RWPE2 (cell line): Measurements from ENCODE around the gene MRPL19.

Experiments
- ATAC-seq: fragments of 200-7000 bp; cut with Tn5 transposase; 3 replicates; pipeline ENCODE4 v1.9.1; 2021; ENCODE audit warnings: low read depth
- DNase-seq: peaks from one replicate; pipeline ENCODE4 v3.0.0-alpha.2; 2020; ENCODE audit warnings: low spot score
- H3K27ac ChIP-seq: fragments of 450-650 bp; 2 replicates; pipeline ENCODE4 v1.5.1; 2017; ENCODE audit warnings: mild to moderate bottlenecking; ENCODE audit not compliant: poor library complexity, severe bottlenecking
- H3K27me3 ChIP-seq: fragments of 250-450 bp; sonication (Bioruptor Pico); 2 replicates; pipeline ENCODE4 v1.5.1; 2021; ENCODE audit warnings: mild to moderate bottlenecking, moderate library complexity; ENCODE audit not compliant: insufficient read depth, poor library complexity, severe bottlenecking
- H3K36me3 ChIP-seq: fragments of 250-450 bp; sonication (Bioruptor Pico); 2 replicates; pipeline ENCODE4 v1.5.1; 2020; ENCODE audit warnings: low read depth, mild to moderate bottlenecking, moderate library complexity
- H3K4me1 ChIP-seq: fragments of 250-450 bp; sonication (Bioruptor Pico); 2 replicates; pipeline ENCODE4 v1.5.1; 2021; ENCODE audit warnings: mild to moderate bottlenecking, moderate library complexity; ENCODE audit not compliant: insufficient read depth, poor library complexity, severe bottlenecking
- H3K4me3 ChIP-seq: fragments of 250-450 bp; sonication (Bioruptor Pico); 2 replicates; pipeline ENCODE4 v1.5.1; 2021; ENCODE audit warnings: mild to moderate bottlenecking, moderate library complexity; ENCODE audit not compliant: severe bottlenecking
- H3K9me3 ChIP-seq: fragments of 250-450 bp; sonication (Bioruptor Pico); 2 replicates; pipeline ENCODE4 v1.5.1; 2021; ENCODE audit warnings: mild to moderate bottlenecking, moderate library complexity; ENCODE audit not compliant: severe bottlenecking
- CTCF ChIP-seq: fragments of 450-650 bp; IDR thresholded peaks from one replicate; pipeline ENCODE4 v1.5.1; 2017; ENCODE audit warnings: mild to moderate bottlenecking, moderate library complexity; ENCODE audit not compliant: poor library complexity, severe bottlenecking

The MRPL19 gene

GRCh38 chr2:75641587-75641986 lies 5.0 kb upstream of the MRPL19 start:
- no peak for ATAC-seq
- Histone ChIP-seq H3K4me3 (no peak overlapping the region), H3K36me3 (no peaks in the 10 kb centered on the region), H3K4me1 (peaks cover 3% of the 10 kb centered on the region), H3K27me3 (no peaks in the 10 kb centered on the region), H3K9me3 (no peaks in the 10 kb centered on the region), H3K27ac (no peak overlapping the region)
- no peak for DNase-seq
- TF ChIP-seq CTCF, result no peak

- Histone ChIP-seq H3K27me3 (no peaks in the 10 kb centered on the region), H3K27ac (no peak overlapping the region), H3K9me3 (no peaks in the 10 kb centered on the region), H3K4me1 (peaks cover 3% of the 10 kb centered on the region), H3K36me3 (peaks cover 13% of the 10 kb centered on the region), H3K4me3 (no peak overlapping the region)
- ATAC-seq (no peak), DNase-seq (no peak)
- no peak for TF ChIP-seq CTCF
Measured at GRCh38 chr2:75643980-75644379, 2.6 kb upstream of the MRPL19 start.

GRCh38 chr2:75645643-75646042 lies 940 bp upstream of the MRPL19 start:
- no peak overlapping the region for H3K27ac ChIP-seq
- no peak overlapping the region for H3K4me3 ChIP-seq
- H3K9me3 ChIP-seq, result no peaks in the 10 kb centered on the region

GRCh38 chr2:75646090-75646582 lies 447 bp upstream of the MRPL19 start:
- Histone ChIP-seq H3K27ac (no peak overlapping the region), H3K36me3 (peaks cover 34% of the 10 kb centered on the region), H3K4me3 (peak overlapping the region; percentile 78), H3K4me1 (peaks cover 3% of the 10 kb centered on the region), H3K9me3 (no peaks in the 10 kb centered on the region), H3K27me3 (no peaks in the 10 kb centered on the region)
- ATAC-seq (no peak), DNase-seq (no peak)
- no peak for TF ChIP-seq CTCF

More at GRCh38 chr2:75645643-75646042, 940 bp upstream of the MRPL19 start:
- H3K4me1 ChIP-seq, result peaks cover 3% of the 10 kb centered on the region
- no peak for ATAC-seq
- H3K27me3 ChIP-seq, result no peaks in the 10 kb centered on the region
- no peak for DNase-seq
- TF ChIP-seq CTCF, result no peak
- peaks cover 30% of the 10 kb centered on the region for H3K36me3 ChIP-seq

- peaks cover 3% of the 10 kb centered on the region for H3K4me1 ChIP-seq
- H3K27ac ChIP-seq, result peak overlapping the region; percentile 30
- ATAC-seq, result no peak
Measured at GRCh38 chr2:75647771-75648170, 1.2 kb downstream of the MRPL19 start.

More at GRCh38 chr2:75647771-75648170, 1.2 kb downstream of the MRPL19 start:
- Histone ChIP-seq H3K27me3 (no peaks in the 10 kb centered on the region), H3K36me3 (peaks cover 51% of the 10 kb centered on the region), H3K4me3 (peak overlapping the region; percentile 78), H3K9me3 (no peaks in the 10 kb centered on the region)
- no peak for TF ChIP-seq CTCF
- no peak for DNase-seq
